Measurements from ENCODE around the gene XXYLT1.

DNA sequence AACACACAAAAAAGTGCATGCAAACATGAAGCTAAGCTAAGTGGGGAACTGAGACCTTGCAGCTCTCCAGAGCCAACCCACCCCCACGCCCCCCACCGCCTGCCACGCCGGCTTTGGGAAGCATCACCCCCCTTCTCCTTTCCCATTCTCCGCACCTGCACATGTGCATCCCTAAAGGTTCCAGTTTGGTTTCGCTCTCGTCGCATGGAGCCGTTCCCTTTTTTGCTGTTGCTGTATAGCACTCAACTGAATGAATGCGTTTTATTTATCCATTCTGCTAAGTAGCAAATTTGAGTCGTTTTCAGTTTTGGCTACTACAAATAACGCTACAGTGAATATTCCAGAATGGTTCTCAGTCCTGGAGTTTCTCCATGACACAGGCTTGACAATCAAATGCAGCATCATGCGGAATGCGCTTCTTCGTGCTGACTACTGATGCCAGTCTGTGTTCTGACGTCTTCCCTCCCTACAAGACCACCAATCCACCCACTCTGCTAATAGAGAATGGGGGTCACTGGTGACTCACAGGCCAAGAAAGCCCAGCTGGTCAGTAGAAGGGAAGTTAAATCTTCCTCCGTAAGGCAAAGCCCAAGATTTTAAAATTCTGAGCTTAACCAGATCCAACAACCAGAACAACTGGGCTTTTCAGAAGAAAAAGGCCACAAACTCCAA, 115.3 kb downstream of the XXYLT1 start:
- TF ChIP-seq, protein P1, sequence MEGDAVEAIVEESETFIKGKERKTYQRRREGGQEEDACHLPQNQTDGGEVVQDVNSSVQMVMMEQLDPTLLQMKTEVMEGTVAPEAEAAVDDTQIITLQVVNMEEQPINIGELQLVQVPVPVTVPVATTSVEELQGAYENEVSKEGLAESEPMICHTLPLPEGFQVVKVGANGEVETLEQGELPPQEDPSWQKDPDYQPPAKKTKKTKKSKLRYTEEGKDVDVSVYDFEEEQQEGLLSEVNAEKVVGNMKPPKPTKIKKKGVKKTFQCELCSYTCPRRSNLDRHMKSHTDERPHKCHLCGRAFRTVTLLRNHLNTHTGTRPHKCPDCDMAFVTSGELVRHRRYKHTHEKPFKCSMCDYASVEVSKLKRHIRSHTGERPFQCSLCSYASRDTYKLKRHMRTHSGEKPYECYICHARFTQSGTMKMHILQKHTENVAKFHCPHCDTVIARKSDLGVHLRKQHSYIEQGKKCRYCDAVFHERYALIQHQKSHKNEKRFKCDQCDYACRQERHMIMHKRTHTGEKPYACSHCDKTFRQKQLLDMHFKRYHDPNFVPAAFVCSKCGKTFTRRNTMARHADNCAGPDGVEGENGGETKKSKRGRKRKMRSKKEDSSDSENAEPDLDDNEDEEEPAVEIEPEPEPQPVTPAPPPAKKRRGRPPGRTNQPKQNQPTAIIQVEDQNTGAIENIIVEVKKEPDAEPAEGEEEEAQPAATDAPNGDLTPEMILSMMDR (IDR thresholded peaks at IDR 0.05), result no peak
- no peak for TF ChIP-seq POLR2A (IDR thresholded peaks at IDR 0.05)
